ENCODE data around the gene NDUFA7. TPM values are rescaled to one million over a fixed set of nuclear protein-coding genes. Genes with fewer than 3 reads are reported as not detected.
A peak's percentile ranks its signal among the peaks of the same experiment; 100 is the strongest.
"Not testable (repeated sequence)": the region's sequence is repeated elsewhere in the genome, so short reads cannot be mapped to it uniquely, and the experiment has no call there.

NDUFA7 gene
- total and polyA plus RNA-seq, 9 donors: 7.7 to 63.7 (median 30.2) TPM

GRCh38 chr19:8360196-8360595, 39.0 kb upstream of the NDUFA7 start:
- Histone ChIP-seq H3K4me3 (no peak overlapping the region), H3K27me3 (no peaks in the 10 kb centered on the region), H3K27ac (no peak overlapping the region), H3K4me1 (ENCODE audit: insufficient read depth) (peaks cover 14% of the 10 kb centered on the region), H3K9me3 (no peaks in the 10 kb centered on the region), H3K36me3 (no peaks in the 10 kb centered on the region)
- TF ChIP-seq EP300 (IDR thresholded peaks at IDR 0.05): no peak
- WGBS, 3 donors: 75 to 85% (median 82%) methylated on average over 8 of the region's 8 CpGs
- DNase-seq: peak in 1 of 5 donors; percentile 13
- intact Hi-C loops (cut with DNase I): no loop called here

GRCh38 chr19:8358948-8359347, 37.8 kb upstream of the NDUFA7 start:
- H3K36me3 ChIP-seq: no peaks in the 10 kb centered on the region
- peaks cover 11% of the 10 kb centered on the region for H3K4me1 ChIP-seq (ENCODE audit: insufficient read depth)
- WGBS, 3 donors: 87 to 91% (median 89%) methylated on average over 6 of the region's 6 CpGs
- intact Hi-C loops (cut with DNase I): loop anchor here in 1 of 4 donors (5.0 kb wide), 1 partner anchor 148 kb away; no protein-coding TSS in a partner anchor
- DNase-seq: no peak
- H3K27me3 ChIP-seq: no peaks in the 10 kb centered on the region
- TF ChIP-seq POLR2A (IDR thresholded peaks at IDR 0.05): no peak
- no peak for TF ChIP-seq CTCF (IDR thresholded peaks at IDR 0.05)
- no peak for TF ChIP-seq EP300 (IDR thresholded peaks at IDR 0.05)
- no peak overlapping the region for H3K4me3 ChIP-seq
- no peaks in the 10 kb centered on the region for H3K9me3 ChIP-seq
- no peak overlapping the region for H3K27ac ChIP-seq

GRCh38 chr19:8357007-8357521, 35.9 kb upstream of the NDUFA7 start:
- Histone ChIP-seq H3K27me3 (no peaks in the 10 kb centered on the region), H3K4me1 (ENCODE audit: insufficient read depth) (peaks cover 7% of the 10 kb centered on the region), H3K36me3 (no peaks in the 10 kb centered on the region), H3K9me3 (no peaks in the 10 kb centered on the region), H3K4me3 (no peak overlapping the region), H3K27ac (no peak overlapping the region)
- WGBS, 3 donors: 39 to 54% (median 46%) methylated on average over 4 of the region's 4 CpGs
- TF ChIP-seq CTCF (IDR thresholded peaks at IDR 0.05) (no peak), POLR2A (IDR thresholded peaks at IDR 0.05) (no peak), EP300 (IDR thresholded peaks at IDR 0.05) (no peak)
- peak in 1 of 5 donors; percentile 5 for DNase-seq
- intact Hi-C loops (cut with DNase I): loop anchor here in 1 of 4 donors (5.0 kb wide), 1 partner anchor 150 kb away; no protein-coding TSS in a partner anchor

- Histone ChIP-seq H3K9me3 (no peaks in the 10 kb centered on the region), H3K27me3 (no peaks in the 10 kb centered on the region), H3K4me3 (no peak overlapping the region), H3K36me3 (no peaks in the 10 kb centered on the region), H3K4me1 (ENCODE audit: insufficient read depth) (peaks cover 2% of the 10 kb centered on the region), H3K27ac (no peak overlapping the region)
- no peak for DNase-seq
- TF ChIP-seq CTCF (IDR thresholded peaks at IDR 0.05): no peak
- TF ChIP-seq EP300 (IDR thresholded peaks at IDR 0.05): no peak
- no peak for TF ChIP-seq POLR2A (IDR thresholded peaks at IDR 0.05)
- intact Hi-C loops (cut with DNase I): loop anchor here in 1 of 4 donors (2.0 to 5.0 kb wide), 2 partner anchors 41 to 151 kb away; no protein-coding TSS in a partner anchor
- WGBS, 3 donors: 60 to 62% (median 61%) methylated on average over 6 of the region's 6 CpGs
Observed at GRCh38 chr19:8355631-8356402, 34.6 kb upstream of the NDUFA7 start.

- intact Hi-C loops (cut with DNase I): loop anchor here in 2 of 4 donors (5.0 kb wide), 2 partner anchors 44 to 154 kb away; no protein-coding TSS in a partner anchor
Observed at GRCh38 chr19:8352845-8353244, 31.7 kb upstream of the NDUFA7 start.

More at GRCh38 chr19:8352845-8353244, 31.7 kb upstream of the NDUFA7 start:
- not testable (repeated sequence) for H3K4me3 ChIP-seq; H3K36me3 ChIP-seq; H3K27ac ChIP-seq; DNase-seq; H3K4me1 ChIP-seq (ENCODE audit: insufficient read depth); H3K27me3 ChIP-seq; H3K9me3 ChIP-seq
- 58 to 64% (median 59%) methylated on average over 5 of the region's 5 CpGs for WGBS, 3 donors
